ENCODE data around the gene NOL3.
A peak's percentile ranks its signal among the peaks of the same experiment; 100 is the strongest.

Gene NOL3

GRCh38 chr16:67188798-67189197, 18.5 kb downstream of the NOL3 start:
- Histone ChIP-seq H3K27me3 (ENCODE audit: insufficient read depth, low read depth) (peaks cover 17% of the 10 kb centered on the region; the same call in 1 of the 2 replicates), H2AFZ (ENCODE audit: low read depth) (no peak overlapping the region), H3K4me3 (IDR thresholded peaks at IDR 0.05; ENCODE audit: insufficient read depth, low read depth, low read length) (no peak overlapping the region), H3K27ac (no peak overlapping the region), H3K79me2 (ENCODE audit: insufficient read depth, low read depth) (peaks cover 18% of the 10 kb centered on the region), H3K4me2 (no peak overlapping the region), H4K20me1 (ENCODE audit: insufficient read depth) (no peaks in the 10 kb centered on the region), H3K36me3 (ENCODE audit: insufficient read depth) (no peaks in the 10 kb centered on the region), H3K9ac (no peak overlapping the region), H3K4me1 (ENCODE audit: low read depth, poor library complexity, severe bottlenecking) (peaks cover 16% of the 10 kb centered on the region)
- TF ChIP-seq CTCF (conservative IDR thresholded peaks at IDR 0.05; ENCODE audit: low read depth, low read length) = no peak

- Histone ChIP-seq H3K36me3 (ENCODE audit: insufficient read depth) (no peaks in the 10 kb centered on the region), H3K4me2 (no peak within 1 kb of the TSS), H4K20me1 (ENCODE audit: insufficient read depth) (no peaks in the 10 kb centered on the region), H3K79me2 (ENCODE audit: insufficient read depth, low read depth) (peaks cover 24% of the 10 kb centered on the region), H3K4me1 (ENCODE audit: low read depth, poor library complexity, severe bottlenecking) (peaks cover 19% of the 10 kb centered on the region), H3K9ac (no peak within 1 kb of the TSS), H3K27me3 (ENCODE audit: insufficient read depth, low read depth) (peaks cover 17% of the 10 kb centered on the region; the same call in 1 of the 2 replicates), H3K27ac (no peak within 1 kb of the TSS), H2AFZ (ENCODE audit: low read depth) (no peak within 1 kb of the TSS), H3K4me3 (IDR thresholded peaks at IDR 0.05; ENCODE audit: insufficient read depth, low read depth, low read length) (no peak within 1 kb of the TSS)
- TF ChIP-seq CTCF (conservative IDR thresholded peaks at IDR 0.05; ENCODE audit: low read depth, low read length) = no peak
Measured at GRCh38 chr16:67190041-67190440, 19.7 kb downstream of the NOL3 start, which contains the start of gene EXOC3L1. Gene EXOC3L1, minus strand, starts transcription at chr16:67190136. Its CDS starts 460 bp downstream, at chr16:67189676.

- Histone ChIP-seq H3K9ac (no peak overlapping the region), H3K27me3 (ENCODE audit: insufficient read depth, low read depth) (peaks cover 14% of the 10 kb centered on the region; the same call in 1 of the 2 replicates), H3K27ac (no peak overlapping the region), H2AFZ (ENCODE audit: low read depth) (no peak overlapping the region), H3K4me2 (no peak overlapping the region), H3K36me3 (ENCODE audit: insufficient read depth) (no peaks in the 10 kb centered on the region), H3K4me3 (IDR thresholded peaks at IDR 0.05; ENCODE audit: insufficient read depth, low read depth, low read length) (no peak overlapping the region), H4K20me1 (ENCODE audit: insufficient read depth) (no peaks in the 10 kb centered on the region), H3K4me1 (ENCODE audit: low read depth, poor library complexity, severe bottlenecking) (peaks cover 19% of the 10 kb centered on the region), H3K79me2 (ENCODE audit: insufficient read depth, low read depth) (peaks cover 24% of the 10 kb centered on the region)
- no peak for TF ChIP-seq CTCF (conservative IDR thresholded peaks at IDR 0.05; ENCODE audit: low read depth, low read length)
Measured at GRCh38 chr16:67190448-67191399, 20.4 kb downstream of the NOL3 start.

GRCh38 chr16:67191411-67191994, 21.2 kb downstream of the NOL3 start:
- peak overlapping the region; percentile 95; the same call in 1 of the 2 replicates for H3K4me2 ChIP-seq
- TF ChIP-seq CTCF (conservative IDR thresholded peaks at IDR 0.05; ENCODE audit: low read depth, low read length) = no peak
- no peak overlapping the region for H3K27ac ChIP-seq
- peak overlapping the region; percentile 28; the same call in 1 of the 2 replicates for H2AFZ ChIP-seq (ENCODE audit: low read depth)
- no peaks in the 10 kb centered on the region; the same call in 1 of the 2 replicates for H3K36me3 ChIP-seq (ENCODE audit: insufficient read depth)
- no peaks in the 10 kb centered on the region for H4K20me1 ChIP-seq (ENCODE audit: insufficient read depth)
- peaks cover 6% of the 10 kb centered on the region; the same call in 1 of the 2 replicates for H3K27me3 ChIP-seq (ENCODE audit: insufficient read depth, low read depth)
- no peak overlapping the region for H3K9ac ChIP-seq
- peaks cover 19% of the 10 kb centered on the region for H3K4me1 ChIP-seq (ENCODE audit: low read depth, poor library complexity, severe bottlenecking)
- H3K79me2 ChIP-seq (ENCODE audit: insufficient read depth, low read depth) = peaks cover 24% of the 10 kb centered on the region
- H3K4me3 ChIP-seq (IDR thresholded peaks at IDR 0.05; ENCODE audit: insufficient read depth, low read depth, low read length) = no peak overlapping the region
